GM10248 (cell line): ENCODE data around the gene DYNC2LI1.

ENCODE experiments used
- CTCF ChIA-PET: fragments of 300-600 bp; sonication (Branson Sonifier 250); formaldehyde crosslinking; extraction: SDS; loops from one replicate; lab custom pipeline; 2021; ENCODE audit warnings: antibody characterized with exemption; lab: Yijun Ruan, JAX
- POLR2A ChIA-PET: fragments of 350-650 bp; sonication (Branson Sonifier 250); formaldehyde crosslinking; extraction: SDS; loops from one replicate; lab custom pipeline; 2020; ENCODE audit warnings: antibody characterized with exemption; lab: Yijun Ruan, JAX
- DNase-seq: peaks from one replicate; pipeline ENCODE4 v3.0.0; 2012; ENCODE audit errors: extremely low spot score
- TF ChIP-seq, protein P1 (sequence below): IDR thresholded peaks from 2 replicates; pipeline ENCODE4 v1.5.1; 2012; ENCODE audit warnings: mild to moderate bottlenecking, low read depth; ENCODE audit errors: extremely low read depth, missing control alignments, control extremely low read depth

Gene DYNC2LI1

DNA sequence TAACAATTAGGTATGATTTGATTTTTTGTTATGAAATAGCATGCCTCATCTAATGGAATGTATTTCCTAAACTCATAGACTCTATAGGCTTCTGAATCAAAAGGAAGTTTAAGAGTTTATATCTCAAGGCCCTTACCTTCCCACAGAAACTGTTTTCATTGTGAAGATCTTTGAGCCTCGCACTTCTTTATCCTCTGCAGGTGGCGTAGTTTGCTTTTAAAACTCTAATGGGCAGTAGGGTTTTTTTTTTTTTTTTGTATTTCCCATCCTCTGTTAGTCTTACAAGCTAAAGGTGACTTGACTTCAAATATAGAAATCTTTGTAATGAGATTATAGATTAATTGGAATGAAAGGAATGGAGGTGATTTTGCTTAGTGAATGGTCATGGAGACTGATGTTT is 28.3 kb downstream of the DYNC2LI1 start:
- CTCF ChIA-PET = no interaction called here
- TF ChIP-seq, protein P1, sequence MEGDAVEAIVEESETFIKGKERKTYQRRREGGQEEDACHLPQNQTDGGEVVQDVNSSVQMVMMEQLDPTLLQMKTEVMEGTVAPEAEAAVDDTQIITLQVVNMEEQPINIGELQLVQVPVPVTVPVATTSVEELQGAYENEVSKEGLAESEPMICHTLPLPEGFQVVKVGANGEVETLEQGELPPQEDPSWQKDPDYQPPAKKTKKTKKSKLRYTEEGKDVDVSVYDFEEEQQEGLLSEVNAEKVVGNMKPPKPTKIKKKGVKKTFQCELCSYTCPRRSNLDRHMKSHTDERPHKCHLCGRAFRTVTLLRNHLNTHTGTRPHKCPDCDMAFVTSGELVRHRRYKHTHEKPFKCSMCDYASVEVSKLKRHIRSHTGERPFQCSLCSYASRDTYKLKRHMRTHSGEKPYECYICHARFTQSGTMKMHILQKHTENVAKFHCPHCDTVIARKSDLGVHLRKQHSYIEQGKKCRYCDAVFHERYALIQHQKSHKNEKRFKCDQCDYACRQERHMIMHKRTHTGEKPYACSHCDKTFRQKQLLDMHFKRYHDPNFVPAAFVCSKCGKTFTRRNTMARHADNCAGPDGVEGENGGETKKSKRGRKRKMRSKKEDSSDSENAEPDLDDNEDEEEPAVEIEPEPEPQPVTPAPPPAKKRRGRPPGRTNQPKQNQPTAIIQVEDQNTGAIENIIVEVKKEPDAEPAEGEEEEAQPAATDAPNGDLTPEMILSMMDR = no peak

DNA sequence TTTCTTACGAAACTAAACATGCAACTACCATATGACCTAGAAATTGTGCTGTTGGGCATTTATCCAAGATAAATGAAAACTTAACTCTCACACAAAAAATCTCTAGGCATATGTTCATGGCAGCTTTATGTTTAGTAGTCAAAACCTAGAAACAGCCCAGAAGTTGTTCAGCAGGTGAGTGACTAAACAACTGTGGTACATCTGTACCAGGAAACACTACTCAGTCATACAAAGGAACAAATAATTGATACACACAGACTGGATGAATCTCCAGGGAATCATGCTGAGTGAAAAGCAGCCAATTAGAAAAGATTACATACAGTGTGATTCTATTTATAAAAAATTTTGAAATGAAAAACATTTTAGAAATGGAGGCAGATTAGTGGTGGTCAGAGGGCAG is 29.3 kb downstream of the DYNC2LI1 start:
- POLR2A ChIA-PET = no interaction called here
- DNase-seq = no peak

More for the DNA sequence above, 28.3 kb downstream of the DYNC2LI1 start:
- POLR2A ChIA-PET = no interaction called here
- DNase-seq = no peak

DNA sequence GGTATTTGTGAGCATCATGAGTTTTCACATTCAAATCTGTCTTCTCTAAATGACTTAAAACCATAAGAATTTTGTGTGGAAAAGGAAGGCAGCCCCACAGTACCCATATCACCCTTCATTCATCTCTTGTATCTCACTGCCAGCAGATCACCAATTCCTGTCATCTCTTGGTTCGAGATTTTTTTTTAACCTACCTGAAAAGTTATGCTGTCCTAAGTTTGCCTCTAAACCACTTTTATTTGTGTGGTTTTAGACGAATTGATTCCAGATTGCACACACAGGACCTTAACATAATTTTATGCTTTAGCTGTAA is 32.8 kb downstream of the DYNC2LI1 start:
- TF ChIP-seq, protein P1 = no peak
- ChIA-PET POLR2A (no interaction called here), CTCF (no interaction called here)
- no peak for DNase-seq

More for the DNA sequence above, 29.3 kb downstream of the DYNC2LI1 start:
- TF ChIP-seq, protein P1 = no peak
- CTCF ChIA-PET = no interaction called here

DNA sequence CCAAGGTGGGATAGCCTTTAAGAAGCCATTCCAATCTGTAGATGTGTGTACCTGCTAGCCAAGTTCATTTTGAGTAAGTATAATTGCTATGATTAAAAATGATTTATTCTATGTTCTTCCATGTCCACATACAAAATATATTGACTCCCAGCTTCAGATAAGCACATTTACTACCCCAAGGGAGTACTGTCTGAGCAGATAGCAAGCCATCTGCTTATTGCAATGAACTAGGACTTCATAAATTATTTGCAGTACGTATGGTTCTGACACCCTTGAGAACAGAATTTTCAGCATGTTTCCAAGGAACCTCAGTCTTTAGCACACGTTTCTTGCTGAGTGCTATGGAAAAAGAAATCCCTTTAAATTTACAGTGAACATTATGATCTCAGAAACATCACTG is 36.6 kb downstream of the DYNC2LI1 start:
- no peak for DNase-seq
- POLR2A ChIA-PET = no interaction called here
- TF ChIP-seq, protein P1 = no peak
- CTCF ChIA-PET = interaction anchor here (1.4 kb wide), 2 partner anchors 11 to 13 kb away, joined by 3 to 5 read pairs; no protein-coding TSS in a partner anchor

DNA sequence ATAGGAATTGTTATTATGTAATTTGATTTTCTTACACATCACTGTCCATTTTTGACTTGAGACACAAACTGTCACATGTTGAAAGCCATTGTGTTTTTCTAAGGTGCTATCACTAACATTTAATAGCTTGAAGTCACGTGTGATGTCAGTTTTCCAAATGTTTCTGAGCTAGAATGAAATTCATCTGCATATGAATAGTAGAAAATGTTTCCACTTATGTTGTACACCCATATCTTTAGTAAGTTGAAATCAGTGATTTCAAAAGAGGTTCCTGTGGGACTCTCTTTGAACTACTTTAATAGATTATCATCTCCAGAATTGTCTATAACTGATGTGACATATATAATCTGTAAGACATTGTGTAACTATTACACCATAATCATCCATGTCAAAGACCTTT is 37.0 kb downstream of the DYNC2LI1 start:
- ChIA-PET POLR2A (no interaction called here), CTCF (interaction anchor here (1.4 kb wide), 2 partner anchors 11 to 13 kb away, joined by 3 to 5 read pairs; no protein-coding TSS in a partner anchor)

DNA sequence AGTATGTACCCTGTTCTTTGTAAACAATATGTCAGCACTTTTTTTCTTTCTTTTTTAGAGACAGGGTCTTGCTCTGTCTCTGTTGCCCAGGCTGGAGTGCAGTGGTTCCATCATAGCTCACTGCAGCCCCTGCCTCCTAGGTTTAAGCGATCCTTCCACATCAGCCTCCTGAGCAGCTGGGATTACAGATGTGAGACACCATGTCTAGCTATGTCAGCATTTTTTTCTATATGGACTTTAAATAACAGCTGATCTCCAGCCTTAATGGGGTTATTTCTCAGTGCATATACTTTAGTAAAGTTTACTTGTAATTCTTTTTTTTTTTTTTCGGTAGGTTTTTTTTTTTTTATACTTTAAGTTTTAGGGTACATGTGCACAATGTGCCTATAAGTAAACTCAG is 38.2 kb downstream of the DYNC2LI1 start:
- ChIA-PET CTCF (no interaction called here), POLR2A (no interaction called here)
- no peak for DNase-seq
- TF ChIP-seq, protein P1 = no peak

More for the DNA sequence above, 37.0 kb downstream of the DYNC2LI1 start:
- no peak for DNase-seq
- TF ChIP-seq, protein P1 = no peak
